SW 1271 (cell line): ENCODE data around the gene NEK1.

Source experiments
- DNase-seq, 2 experiments: peaks; one replicate each; lab custom pipeline; 2025; lab: John Stamatoyannopoulos, UW

NEK1 gene

GRCh38 chr4:169367826-169368225 is 244.6 kb downstream of the NEK1 start:
- DNase-seq: no peak

DNA sequence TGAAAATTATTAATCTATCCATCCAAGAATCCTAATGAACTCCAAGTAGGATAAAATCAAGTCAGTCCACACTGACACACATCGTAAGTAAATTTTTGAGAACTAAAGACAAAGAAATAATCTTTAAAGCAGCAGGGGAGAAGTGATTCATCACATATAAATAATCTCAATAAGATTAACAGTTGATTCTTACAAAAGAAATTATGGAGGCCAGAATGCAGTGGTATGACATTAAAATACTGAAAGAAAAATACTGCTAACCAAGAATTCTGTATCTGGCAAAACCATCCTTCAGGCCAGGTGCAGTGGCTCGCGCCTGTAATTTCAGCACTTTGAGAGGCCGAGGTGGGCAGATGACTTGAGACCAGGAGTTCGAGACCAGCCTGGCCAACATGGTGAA is 245.6 kb downstream of the NEK1 start:
- no peak for DNase-seq

DNA sequence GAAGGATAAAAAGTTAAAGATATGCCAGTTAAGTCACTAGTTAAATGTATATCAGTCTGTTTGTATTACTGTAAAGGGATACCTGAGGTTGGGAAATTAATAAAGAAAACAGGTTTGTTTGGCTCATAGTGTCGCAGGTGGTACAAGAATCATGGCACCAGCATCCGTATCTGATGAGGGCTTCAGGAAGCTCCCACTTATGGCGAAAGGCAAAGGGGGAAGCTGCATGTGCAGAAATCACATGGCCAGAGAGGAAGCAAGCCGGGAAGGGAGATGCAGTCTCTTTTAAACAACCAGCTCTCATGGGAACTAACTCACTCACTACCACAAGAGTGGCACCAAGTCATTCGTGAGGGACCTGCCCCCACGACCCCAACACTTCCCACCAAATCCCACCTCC is 249.8 kb downstream of the NEK1 start:
- no peak for DNase-seq

DNA sequence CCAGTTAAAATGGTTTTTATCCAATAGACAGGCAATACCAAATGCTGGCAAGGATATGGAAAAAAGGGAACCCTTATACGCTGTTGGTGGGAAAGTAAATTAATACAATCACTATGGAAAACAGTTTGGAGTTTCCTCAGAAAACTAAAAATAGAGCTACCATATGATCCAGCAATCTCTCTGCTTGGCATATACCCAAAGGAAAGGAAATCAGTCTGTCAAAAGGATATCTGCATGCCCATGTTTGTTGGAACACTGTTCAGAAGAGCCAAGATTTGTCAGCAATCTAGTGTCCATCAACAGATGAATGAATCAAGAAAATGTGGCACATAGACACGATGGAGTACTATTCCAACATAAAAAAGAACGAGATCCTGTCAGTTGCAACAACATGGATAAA is 250.6 kb downstream of the NEK1 start:
- DNase-seq: no peak

- DNase-seq: no peak
These were observed 252.4 kb downstream of the NEK1 start for GRCh38 chr4:169359961-169360360.

- DNase-seq: no peak
These were observed 260.0 kb downstream of the NEK1 start for GRCh38 chr4:169352360-169352759.

DNA sequence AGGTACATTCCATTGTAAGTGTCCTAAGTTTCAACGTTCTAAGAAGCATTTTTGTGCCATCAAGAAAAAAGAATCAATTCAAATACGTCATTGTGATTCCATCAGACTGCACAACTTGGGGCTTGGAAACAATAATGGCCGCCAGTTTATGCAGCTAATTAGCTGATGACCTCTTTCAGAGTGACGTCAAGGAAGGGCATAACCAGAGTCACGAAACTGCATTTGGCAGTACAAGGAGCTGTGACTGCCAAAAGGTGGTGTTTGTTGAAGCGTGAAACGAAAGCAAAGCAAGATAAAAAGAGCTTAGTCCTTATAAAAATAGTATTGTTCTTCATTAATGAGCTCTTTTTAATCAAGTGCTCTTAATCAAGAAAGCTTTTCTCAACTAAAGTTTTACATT is 260.5 kb downstream of the NEK1 start:
- no peak for DNase-seq

DNA sequence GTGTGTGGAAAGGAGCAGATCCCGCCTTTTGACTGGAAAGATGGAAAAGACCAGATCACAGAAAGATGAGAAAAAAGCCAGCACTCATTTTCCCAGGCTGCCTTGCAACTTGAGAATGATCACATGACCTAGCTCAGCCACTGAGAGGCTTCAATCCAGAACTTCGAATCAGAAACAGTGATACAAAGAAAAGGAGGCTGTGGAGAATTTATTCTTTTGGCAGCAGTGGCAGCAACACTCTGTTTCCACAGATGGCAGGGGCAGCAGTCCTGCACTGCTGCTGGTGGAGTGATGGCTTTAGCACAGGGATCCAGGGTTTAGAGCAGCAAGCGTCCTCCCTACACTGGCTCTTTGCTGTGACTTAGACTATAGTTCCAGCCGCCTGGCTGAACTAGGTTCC is 263.8 kb downstream of the NEK1 start:
- no peak for DNase-seq

GRCh38 chr4:169346840-169347239 is 265.5 kb downstream of the NEK1 start:
- DNase-seq: no peak

- DNase-seq: no peak
These were observed 267.1 kb downstream of the NEK1 start for GRCh38 chr4:169345316-169345721.
